Measurements from ENCODE around the gene NAPG.
"Not testable (repeated sequence)": the region's sequence is repeated elsewhere in the genome, so short reads cannot be mapped to it uniquely, and the experiment has no call there.

NAPG gene

DNA sequence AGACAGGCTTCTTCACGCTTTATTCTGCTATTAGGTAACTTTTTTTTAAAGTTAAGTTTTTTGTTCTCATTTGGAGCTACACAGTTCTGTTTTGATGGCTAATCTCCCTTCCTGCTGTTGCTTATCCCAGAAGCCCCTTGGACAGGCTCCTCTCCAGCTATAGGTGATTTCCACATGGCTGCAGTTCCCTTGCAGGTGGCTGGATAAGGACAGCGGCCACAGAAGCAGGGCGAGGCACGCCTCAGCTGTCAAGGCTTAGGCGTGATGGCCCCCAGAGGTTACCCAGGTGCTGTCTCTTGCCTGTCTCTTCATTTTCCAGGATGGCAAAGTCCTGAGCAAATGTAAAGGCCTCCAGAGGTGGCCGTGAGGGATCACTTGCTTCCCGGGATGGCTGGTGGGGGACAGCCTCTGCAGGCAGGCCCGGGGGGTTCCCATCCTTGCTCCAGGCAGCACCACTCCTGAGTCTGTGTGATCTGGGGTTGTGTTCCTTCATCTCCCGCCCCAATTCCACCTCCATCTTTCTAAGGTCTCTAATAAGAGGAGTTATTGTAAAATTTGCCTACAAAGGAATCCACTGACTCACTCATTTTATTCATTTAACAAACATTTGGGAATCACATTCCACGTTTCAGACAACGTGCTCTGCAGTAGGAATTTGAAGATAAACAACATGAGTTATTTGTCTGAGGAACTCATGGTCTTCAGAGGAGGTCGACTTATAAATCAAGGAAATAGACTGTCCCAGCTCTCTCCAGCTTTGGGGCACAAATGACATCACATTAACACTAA is 53.4 kb downstream of the NAPG start:
- no peak overlapping the region for H3K4me3 ChIP-seq
- TF ChIP-seq CTCF (IDR thresholded peaks at IDR 0.05) = no peak
- no peak overlapping the region for H3K27ac ChIP-seq
- no peak for DNase-seq (ENCODE audit: low spot score)

- TF ChIP-seq CTCF (IDR thresholded peaks at IDR 0.05) = no peak
- H3K4me3 ChIP-seq = no peak overlapping the region
- DNase-seq (ENCODE audit: low spot score) = no peak
- H3K27ac ChIP-seq = no peak overlapping the region
Measured at GRCh38 chr18:10580215-10580614, 54.4 kb downstream of the NAPG start.

GRCh38 chr18:10585260-10585659 is 59.4 kb downstream of the NAPG start:
- H3K4me3 ChIP-seq = no peak overlapping the region
- DNase-seq (ENCODE audit: low spot score) = no peak
- no peak for TF ChIP-seq CTCF (IDR thresholded peaks at IDR 0.05)
- no peak overlapping the region for H3K27ac ChIP-seq

GRCh38 chr18:10588975-10589374 is 63.1 kb downstream of the NAPG start:
- no peak for TF ChIP-seq CTCF (IDR thresholded peaks at IDR 0.05)
- no peak for DNase-seq (ENCODE audit: low spot score)
- Histone ChIP-seq H3K4me3 (no peak overlapping the region), H3K27ac (no peak overlapping the region)

DNA sequence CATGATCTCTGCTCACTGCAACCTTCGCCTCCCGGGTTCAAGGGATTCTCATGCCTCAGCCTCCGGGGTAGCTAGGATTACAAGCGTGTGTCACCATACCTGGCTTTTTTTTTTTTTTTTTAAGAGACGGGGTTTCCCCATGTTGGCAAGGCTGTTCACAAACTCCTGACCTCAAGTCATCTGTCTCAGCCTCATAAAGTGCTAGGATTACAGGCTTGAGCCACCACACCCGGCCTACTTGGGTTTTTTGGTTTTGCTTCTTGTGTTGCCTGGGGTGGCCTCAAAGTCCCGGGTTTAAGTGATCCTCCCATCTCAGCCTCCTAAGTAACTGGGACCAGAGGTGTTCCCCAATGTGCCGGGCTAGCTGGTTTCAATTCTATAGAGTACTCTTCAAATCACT is 64.6 kb downstream of the NAPG start:
- Histone ChIP-seq H3K27ac (no peak overlapping the region), H3K4me3 (no peak overlapping the region)
- TF ChIP-seq CTCF (IDR thresholded peaks at IDR 0.05) = no peak
- no peak for DNase-seq (ENCODE audit: low spot score)

DNA sequence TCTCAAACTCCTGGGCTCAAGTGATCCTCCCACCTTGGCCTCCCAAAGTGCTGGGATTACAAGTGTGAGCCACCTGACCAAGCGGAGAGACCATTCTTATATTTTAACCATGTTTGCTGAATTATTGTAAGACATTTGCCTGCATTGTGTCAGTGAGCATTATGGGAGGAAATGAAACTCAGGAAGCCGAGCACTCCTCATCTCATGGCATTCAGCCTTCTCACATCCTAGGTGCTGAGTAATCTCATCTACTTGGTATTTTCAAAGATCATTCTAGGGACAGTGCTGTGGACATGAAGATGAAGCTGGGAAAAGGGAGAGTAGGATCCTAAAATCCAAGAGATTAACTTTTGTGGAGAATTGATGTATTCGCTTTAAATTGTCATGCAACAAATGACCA is 66.1 kb downstream of the NAPG start:
- TF ChIP-seq CTCF (IDR thresholded peaks at IDR 0.05) = no peak
- no peak overlapping the region for H3K27ac ChIP-seq
- H3K4me3 ChIP-seq = no peak overlapping the region
- DNase-seq (ENCODE audit: low spot score) = no peak

DNA sequence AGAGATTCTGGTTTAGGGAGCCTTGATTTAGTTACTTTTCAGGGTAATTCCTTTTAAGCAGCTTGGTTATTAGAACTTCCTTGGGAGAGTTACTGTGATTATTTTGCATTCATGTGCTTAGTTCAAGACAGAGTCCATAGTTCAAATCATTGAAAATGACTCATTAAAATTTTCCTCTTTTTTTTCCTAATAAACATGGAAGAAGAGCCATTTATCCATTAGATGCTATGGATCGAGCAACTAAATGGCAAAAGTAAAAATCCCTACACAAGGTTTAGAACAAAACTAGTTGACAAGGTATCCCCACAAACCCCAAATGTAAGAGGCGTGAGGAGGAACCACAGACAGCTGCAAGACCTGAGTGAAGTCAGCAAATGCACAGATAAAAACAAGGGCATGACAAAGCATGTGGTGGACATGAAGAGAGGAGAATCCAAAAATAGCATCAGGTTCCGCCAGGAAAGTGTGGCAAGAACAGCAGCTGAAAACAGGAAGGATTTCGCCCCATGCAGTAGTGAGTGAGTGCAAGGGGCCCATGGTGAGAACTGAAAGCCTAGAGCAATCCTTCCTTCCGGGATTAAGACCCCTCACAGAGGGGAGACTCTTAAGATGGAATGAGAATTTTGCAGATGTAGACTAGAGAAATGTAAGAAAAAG is 67.7 kb downstream of the NAPG start:
- H3K27ac ChIP-seq; DNase-seq (ENCODE audit: low spot score): not testable (repeated sequence)

DNA sequence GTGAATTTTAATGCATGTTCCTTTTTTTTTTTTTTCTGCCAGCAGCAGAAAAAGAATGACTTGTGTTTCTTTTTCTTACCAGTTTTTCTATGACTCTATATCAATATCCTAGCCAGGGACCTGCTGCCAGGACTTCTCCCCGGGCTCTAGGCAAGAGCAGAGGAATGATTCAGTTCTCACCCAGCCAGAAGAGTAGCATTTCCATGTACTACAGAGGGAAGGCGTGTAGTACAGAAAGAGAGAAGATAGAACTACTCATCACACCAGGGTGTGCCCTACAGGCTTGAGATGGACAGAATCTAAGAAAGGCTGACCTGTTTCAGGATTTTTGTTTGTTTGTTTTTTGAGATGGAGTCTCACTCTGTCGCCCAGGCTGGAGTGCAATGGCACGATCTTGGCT is 70.1 kb downstream of the NAPG start:
- not testable (repeated sequence) for H3K27ac ChIP-seq; H3K4me3 ChIP-seq; DNase-seq (ENCODE audit: low spot score)

More for the DNA sequence above, 67.7 kb downstream of the NAPG start:
- H3K4me3 ChIP-seq = not testable (repeated sequence)

GRCh38 chr18:10597695-10598094 is 71.9 kb downstream of the NAPG start:
- H3K27ac ChIP-seq; H3K4me3 ChIP-seq; DNase-seq (ENCODE audit: low spot score): not testable (repeated sequence)

DNA sequence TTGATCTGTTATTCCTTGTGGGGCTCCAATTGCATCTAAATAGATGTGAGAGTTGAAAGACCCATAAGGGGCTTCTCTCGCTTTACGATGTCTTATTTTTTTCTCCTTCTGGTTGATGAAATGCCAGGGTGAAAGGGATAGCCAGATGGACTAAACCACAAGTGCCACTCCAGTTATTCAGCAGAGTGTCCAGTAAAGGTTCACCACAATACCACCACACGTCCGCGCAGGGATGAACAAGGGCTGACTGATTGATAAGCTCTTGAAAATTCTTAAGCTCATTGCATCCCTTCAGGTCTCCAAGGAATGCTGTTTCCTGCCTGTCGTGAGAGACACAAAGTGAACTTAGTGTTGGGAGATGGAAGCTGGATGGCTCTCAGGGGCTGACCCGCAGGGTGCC is 74.9 kb downstream of the NAPG start:
- not testable (repeated sequence) for H3K4me3 ChIP-seq; DNase-seq (ENCODE audit: low spot score); H3K27ac ChIP-seq

Measured in coronary artery (tissue), 2 donors.